Activated T-cell treated with anti-CD3 and anti-CD28 coated beads, Interleukin-2, amount 50 U/mL, for 72 hours (primary cell): ENCODE results near the gene COPZ2. TPM values are rescaled to one million over a fixed set of nuclear protein-coding genes. Genes with fewer than 3 reads are reported as not detected.

Experiments
- ATAC-seq, 2 donors: fragments of 150-1000 bp; cut with Tn5 transposase; replicated peaks in 1 of 2; 2 replicates each; pipeline ENCODE4 v1.10.0; 2021; ENCODE audit warnings: moderate library complexity in 2 of 2, mild to moderate bottlenecking in 1 of 2
- DNase-seq, 2 donors: peaks; one replicate each; pipeline ENCODE4 v3.0.0; 2021 to 2022; ENCODE audit warnings: mixed read lengths in 1 of 2
- H3K27ac Mint-ChIP-seq: one replicate; pipeline ENCODE4 v1.8.0; 2022; ENCODE audit warnings: mild to moderate bottlenecking, moderate library complexity, mixed read lengths
- H3K27me3 Mint-ChIP-seq: one replicate; pipeline ENCODE4 v1.8.0; 2022; ENCODE audit warnings: low read depth, mixed read lengths
- H3K36me3 Mint-ChIP-seq, 2 donors: one replicate each; pipeline ENCODE4 v1.8.0; 2022; ENCODE audit warnings: mixed read lengths in 2 of 2, mild to moderate bottlenecking in 1 of 2; ENCODE audit not compliant: insufficient read depth in 2 of 2
- H3K4me1 Mint-ChIP-seq: one replicate; pipeline ENCODE4 v1.8.0; 2022; ENCODE audit warnings: low read depth, mixed read lengths
- H3K4me3 Mint-ChIP-seq, 2 donors: one replicate each; pipeline ENCODE4 v1.8.0; 2022; ENCODE audit warnings: mild to moderate bottlenecking in 2 of 2, mixed read lengths in 2 of 2, moderate library complexity in 2 of 2
- H3K9me3 Mint-ChIP-seq, 2 donors: one replicate each; pipeline ENCODE4 v1.8.0; 2022; ENCODE audit warnings: mixed read lengths in 2 of 2
- total RNA-seq, 2 donors: library from RNA; stranded (reverse); gene quantifications; one replicate each; pipeline ENCODE4 v1.2.3, GENCODE V29; 2022

Gene COPZ2
- total RNA-seq, 2 donors from 2014 or later, result 11.7 to 14.2 TPM

GRCh38 chr17:48052956-48053757, 15.6 kb upstream of the COPZ2 start:
- Mint-ChIP-seq H3K4me1 (peaks cover 74% of the 10 kb centered on the region), H3K36me3 (peaks cover 36 to 56% of the 10 kb centered on the region in 2 donors), H3K27me3 (no peaks in the 10 kb centered on the region), H3K4me3 (peak overlapping the region; percentile 85), H3K9me3 (no peaks in the 10 kb centered on the region), H3K27ac (peak overlapping the region; percentile 95)
- DNase-seq, result peak; percentile 16 to 30
- no peak for ATAC-seq

- Mint-ChIP-seq H3K9me3 (no peaks in the 10 kb centered on the region), H3K36me3 (peaks cover 33 to 54% of the 10 kb centered on the region in 2 donors), H3K4me1 (peaks cover 69% of the 10 kb centered on the region), H3K27ac (peak overlapping the region; percentile 77), H3K4me3 (peak overlapping the region; percentile 85), H3K27me3 (no peaks in the 10 kb centered on the region)
- no peak for DNase-seq
- ATAC-seq, result no peak
Observed at GRCh38 chr17:48051706-48052486, 14.3 kb upstream of the COPZ2 start.

- Mint-ChIP-seq H3K27ac (peak overlapping the region; percentile 77), H3K36me3 (peaks cover 29 to 54% of the 10 kb centered on the region in 2 donors), H3K4me1 (peaks cover 69% of the 10 kb centered on the region), H3K9me3 (no peaks in the 10 kb centered on the region), H3K4me3 (peak overlapping the region; percentile 85), H3K27me3 (no peaks in the 10 kb centered on the region)
- DNase-seq, result no peak
- ATAC-seq, result no peak
Observed at GRCh38 chr17:48051283-48051682, 13.7 kb upstream of the COPZ2 start.

- Mint-ChIP-seq H3K4me1 (peaks cover 57% of the 10 kb centered on the region), H3K36me3 (peaks cover 16 to 39% of the 10 kb centered on the region in 2 donors), H3K27me3 (no peaks in the 10 kb centered on the region), H3K4me3 (peak overlapping the region; percentile 85), H3K9me3 (no peaks in the 10 kb centered on the region), H3K27ac (peak overlapping the region; percentile 96)
- no peak for DNase-seq
- ATAC-seq, result peak; percentile 33 to 44
Observed at GRCh38 chr17:48048384-48049126, 11.0 kb upstream of the COPZ2 start.

GRCh38 chr17:48047741-48048383, 10.3 kb upstream of the COPZ2 start, which contains the start of gene NFE2L1:
Gene NFE2L1, plus strand, starts transcription at chr17:48048359. Its CDS starts 2,760 bp downstream, at chr17:48051119.
- H3K9me3 Mint-ChIP-seq, result no peaks in the 10 kb centered on the region
- ATAC-seq (peak; percentile 95), DNase-seq (peak; percentile 96 to 99)
- H3K4me1 Mint-ChIP-seq, result peaks cover 57% of the 10 kb centered on the region
- H3K4me3 Mint-ChIP-seq, result peak within 1 kb of the TSS; percentile 85
- H3K27me3 Mint-ChIP-seq, result no peaks in the 10 kb centered on the region
- peaks cover 15 to 36% of the 10 kb centered on the region in 2 donors for H3K36me3 Mint-ChIP-seq
- peak within 1 kb of the TSS; percentile 96 for H3K27ac Mint-ChIP-seq

GRCh38 chr17:48047113-48047740, 9.6 kb upstream of the COPZ2 start:
- no peak for DNase-seq
- peaks cover 51% of the 10 kb centered on the region for H3K4me1 Mint-ChIP-seq
- H3K9me3 Mint-ChIP-seq, result no peaks in the 10 kb centered on the region
- peaks cover 14 to 36% of the 10 kb centered on the region in 2 donors for H3K36me3 Mint-ChIP-seq
- H3K4me3 Mint-ChIP-seq, result peak overlapping the region; percentile 85
- peak overlapping the region; percentile 96 for H3K27ac Mint-ChIP-seq
- H3K27me3 Mint-ChIP-seq, result no peaks in the 10 kb centered on the region
- ATAC-seq, result no peak

GRCh38 chr17:48046296-48046695, 8.7 kb upstream of the COPZ2 start:
- no peaks in the 10 kb centered on the region for H3K27me3 Mint-ChIP-seq
- peaks cover 9 to 31% of the 10 kb centered on the region in 2 donors for H3K36me3 Mint-ChIP-seq
- no peak for DNase-seq
- H3K4me3 Mint-ChIP-seq, result peak overlapping the region; percentile 85
- H3K27ac Mint-ChIP-seq, result peak overlapping the region; percentile 96
- H3K9me3 Mint-ChIP-seq, result no peaks in the 10 kb centered on the region
- no peak for ATAC-seq
- H3K4me1 Mint-ChIP-seq, result peaks cover 42% of the 10 kb centered on the region

GRCh38 chr17:48045316-48046001, 7.9 kb upstream of the COPZ2 start:
- no peaks in the 10 kb centered on the region for H3K9me3 Mint-ChIP-seq
- peaks cover 34% of the 10 kb centered on the region for H3K4me1 Mint-ChIP-seq
- H3K27ac Mint-ChIP-seq, result no peak overlapping the region
- no peak for DNase-seq
- peaks cover 6 to 24% of the 10 kb centered on the region in 2 donors for H3K36me3 Mint-ChIP-seq
- H3K4me3 Mint-ChIP-seq, result peak overlapping the region in 1 of 2 donors; percentile 52
- no peak for ATAC-seq
- no peaks in the 10 kb centered on the region for H3K27me3 Mint-ChIP-seq

GRCh38 chr17:48044851-48045250, 7.3 kb upstream of the COPZ2 start:
- H3K27ac Mint-ChIP-seq, result no peak overlapping the region
- H3K36me3 Mint-ChIP-seq, result peaks cover 4 to 18% of the 10 kb centered on the region in 2 donors
- peak overlapping the region in 1 of 2 donors; percentile 4 for H3K4me3 Mint-ChIP-seq

GRCh38 chr17:48043176-48043575, 5.6 kb upstream of the COPZ2 start:
- peaks cover 0 to 8% of the 10 kb centered on the region in 2 donors for H3K36me3 Mint-ChIP-seq
- no peak for ATAC-seq
- DNase-seq, result no peak
- H3K27me3 Mint-ChIP-seq, result peaks cover 7% of the 10 kb centered on the region
- peaks cover 30% of the 10 kb centered on the region for H3K4me1 Mint-ChIP-seq
- H3K4me3 Mint-ChIP-seq, result no peak overlapping the region
- no peaks in the 10 kb centered on the region for H3K9me3 Mint-ChIP-seq
- no peak overlapping the region for H3K27ac Mint-ChIP-seq

More at GRCh38 chr17:48044851-48045250, 7.3 kb upstream of the COPZ2 start:
- no peak for ATAC-seq
- peaks cover 28% of the 10 kb centered on the region for H3K4me1 Mint-ChIP-seq
- no peaks in the 10 kb centered on the region for H3K9me3 Mint-ChIP-seq
- H3K27me3 Mint-ChIP-seq, result no peaks in the 10 kb centered on the region
- no peak for DNase-seq

- Mint-ChIP-seq H3K4me3 (peak overlapping the region; percentile 77 to 96), H3K9me3 (no peaks in the 10 kb centered on the region), H3K36me3 (peaks cover 0 to 2% of the 10 kb centered on the region in 2 donors), H3K27ac (no peak overlapping the region), H3K4me1 (peaks cover 24% of the 10 kb centered on the region), H3K27me3 (peaks cover 13% of the 10 kb centered on the region)
- ATAC-seq (no peak), DNase-seq (no peak)
Observed at GRCh38 chr17:48038687-48039086, 1.1 kb upstream of the COPZ2 start.
